OCI-LY1 (cell line): ENCODE results near the gene FRMD4A.

Experiments used
- H2AFZ ChIP-seq: fragments of 200-600 bp; sonication (generic), shearing (Covaris generic); 2 replicates; pipeline ENCODE4 v1.6.0; 2014; ENCODE audit warnings: antibody characterized with exemption, mild to moderate bottlenecking, low read length
- H3F3A ChIP-seq: fragments of 200-600 bp; sonication (generic), shearing (Covaris generic); 2 replicates; pipeline ENCODE4 v1.6.0; 2014; ENCODE audit warnings: mild to moderate bottlenecking, antibody characterized with exemption, low read length, moderate library complexity; ENCODE audit not compliant: insufficient read depth
- H3K27ac ChIP-seq: fragments of 200-600 bp; sonication (generic); 2 replicates; pipeline ENCODE4 v1.5.1; 2014; ENCODE audit warnings: low read length, mixed run types, mild to moderate bottlenecking, low read depth; ENCODE audit not compliant: poor library complexity, severe bottlenecking
- H3K27me3 ChIP-seq: fragments of 200-600 bp; sonication (generic); 2 replicates; pipeline ENCODE4 v1.6.0; 2014; ENCODE audit warnings: antibody characterized with exemption, mild to moderate bottlenecking, low read length, moderate library complexity; ENCODE audit not compliant: insufficient read depth
- H3K36me3 ChIP-seq: fragments of 200-600 bp; sonication (generic); 2 replicates; pipeline ENCODE4 v1.6.1; 2014; ENCODE audit warnings: mild to moderate bottlenecking, antibody characterized with exemption, low read length, moderate library complexity, mixed read lengths; ENCODE audit not compliant: insufficient read depth
- H3K4me1 ChIP-seq: fragments of 200-600 bp; sonication (generic); 2 replicates; pipeline ENCODE4 v1.5.1; 2014; ENCODE audit warnings: mild to moderate bottlenecking, low read length, moderate library complexity; ENCODE audit not compliant: insufficient read depth, severe bottlenecking
- H3K4me2 ChIP-seq: fragments of 200-600 bp; sonication (generic), shearing (Covaris generic); 2 replicates; pipeline ENCODE4 v1.6.1; 2014; ENCODE audit warnings: low read length
- H3K4me3 ChIP-seq: fragments of 200-600 bp; sonication (generic); 2 replicates; pipeline ENCODE4 v1.5.1; 2014; ENCODE audit warnings: low read length, low read depth, mild to moderate bottlenecking, mixed read lengths; ENCODE audit not compliant: poor library complexity, severe bottlenecking
- H3K79me2 ChIP-seq: fragments of 200-600 bp; shearing (Covaris generic); 2 replicates; pipeline ENCODE4 v1.6.1; 2016; ENCODE audit warnings: mixed run types, low read length, mixed read lengths; ENCODE audit not compliant: insufficient read depth
- H3K9ac ChIP-seq: fragments of 200-600 bp; sonication (generic), shearing (Covaris generic); 2 replicates; pipeline ENCODE4 v1.6.1; 2014; ENCODE audit warnings: mild to moderate bottlenecking, low read length, mixed read lengths
- H3K9me2 ChIP-seq: fragments of 200-600 bp; sonication (generic), shearing (Covaris generic); 2 replicates; pipeline ENCODE4 v1.6.1; 2014; ENCODE audit warnings: low read depth, mild to moderate bottlenecking, low read length, mixed read lengths
- H3K9me3 ChIP-seq: fragments of 200-600 bp; shearing (Covaris generic); 2 replicates; pipeline ENCODE4 v1.6.1; 2014; ENCODE audit warnings: low read length, mixed read lengths
- H4K20me1 ChIP-seq: fragments of 200-600 bp; sonication (generic), shearing (Covaris generic); 2 replicates; pipeline ENCODE4 v1.6.0; 2016; ENCODE audit warnings: mild to moderate bottlenecking, low read length; ENCODE audit not compliant: insufficient read depth
- CTCF ChIP-seq: fragments of 200-600 bp; sonication (generic), shearing (Covaris generic); IDR thresholded peaks from 2 replicates; pipeline ENCODE4 v1.5.1; 2017; ENCODE audit warnings: mild to moderate bottlenecking, antibody characterized with exemption, low read length, moderate library complexity, mixed read lengths
- EZH2 ChIP-seq: fragments of 200-600 bp; sonication (generic), shearing (Covaris generic); IDR thresholded peaks from 2 replicates; pipeline ENCODE4 v1.8.0; 2017; ENCODE audit warnings: borderline replicate concordance, mixed run types, mild to moderate bottlenecking, antibody characterized with exemption, low read length, moderate library complexity, mixed read lengths

The FRMD4A gene

DNA sequence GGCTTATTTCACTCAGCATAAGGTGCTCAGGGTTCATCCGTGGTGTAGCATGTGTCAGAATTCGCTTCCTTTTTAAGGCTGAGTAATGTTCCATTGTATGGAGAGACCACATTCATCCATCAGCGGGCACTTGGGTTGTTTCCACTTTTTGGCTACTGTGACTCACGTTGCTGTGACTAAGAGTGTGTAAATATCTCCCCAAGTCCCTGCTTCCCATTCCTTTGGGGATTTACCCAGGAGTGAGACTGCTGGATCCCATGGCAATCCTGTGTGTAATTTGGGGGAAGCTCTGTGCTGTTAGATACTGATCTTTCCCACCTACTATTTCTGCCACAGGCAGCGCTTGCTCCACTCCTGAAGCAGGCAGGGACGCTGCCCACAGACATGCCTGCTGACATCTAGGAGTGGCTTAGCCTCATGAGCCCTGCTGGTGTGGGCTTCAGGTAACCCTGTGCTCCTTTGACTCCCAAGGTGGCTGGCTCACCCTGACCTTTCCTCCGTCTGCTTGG, 346.0 kb downstream of the FRMD4A start:
- Histone ChIP-seq H3K4me3 (no peak overlapping the region), H3K9me3 (no peaks in the 10 kb centered on the region), H3K36me3 (no peaks in the 10 kb centered on the region), H3K4me1 (no peaks in the 10 kb centered on the region), H3K27ac (no peak overlapping the region), H3K27me3 (no peaks in the 10 kb centered on the region), H3K79me2 (no peaks in the 10 kb centered on the region), H3K9ac (no peak overlapping the region), H3F3A (no peaks in the 10 kb centered on the region), H4K20me1 (no peaks in the 10 kb centered on the region), H2AFZ (no peak overlapping the region), H3K9me2 (no peaks in the 10 kb centered on the region), H3K4me2 (no peak overlapping the region)
- no peak for TF ChIP-seq CTCF
- TF ChIP-seq EZH2 = no peak

DNA sequence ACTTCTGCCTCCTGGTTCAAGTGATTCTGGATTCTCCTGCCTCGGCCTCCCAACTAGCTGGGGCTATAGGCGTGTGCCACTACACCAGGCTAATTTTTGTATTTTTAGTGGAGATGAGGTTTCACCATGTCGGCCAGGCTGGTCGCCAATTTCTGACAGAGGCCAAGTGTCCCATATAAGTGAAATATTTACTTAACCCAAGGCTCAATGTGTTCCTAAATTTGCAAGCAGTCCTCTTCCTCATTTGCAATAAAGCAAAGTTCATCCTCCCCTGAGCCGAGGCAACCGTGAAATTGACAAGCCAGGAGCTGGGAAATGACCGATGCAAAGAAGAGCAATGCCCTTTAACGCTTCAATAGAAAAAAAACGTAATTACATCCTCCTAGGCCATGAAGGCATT, 347.7 kb downstream of the FRMD4A start:
- Histone ChIP-seq H3K27ac (no peak overlapping the region), H3K4me2 (no peak overlapping the region), H2AFZ (no peak overlapping the region), H3K36me3 (no peaks in the 10 kb centered on the region), H3K4me1 (no peaks in the 10 kb centered on the region), H4K20me1 (no peaks in the 10 kb centered on the region), H3K27me3 (0 out of 2 replicates have a peak, but pooled peaks cover under 1% of the 10 kb centered on the region), H3K9me3 (no peaks in the 10 kb centered on the region), H3K79me2 (no peaks in the 10 kb centered on the region), H3F3A (no peaks in the 10 kb centered on the region), H3K9ac (no peak overlapping the region), H3K4me3 (no peak overlapping the region), H3K9me2 (no peaks in the 10 kb centered on the region)
- TF ChIP-seq CTCF (no peak), EZH2 (no peak)

GRCh38 chr10:13978533-13979115, 352.1 kb downstream of the FRMD4A start:
- Histone ChIP-seq H3K79me2 (no peaks in the 10 kb centered on the region), H3K4me3 (no peak overlapping the region), H3K27me3 (0 out of 2 replicates have a peak, but pooled peaks cover 5% of the 10 kb centered on the region), H3F3A (no peaks in the 10 kb centered on the region), H3K9me3 (no peaks in the 10 kb centered on the region), H3K4me2 (no peak overlapping the region), H3K4me1 (no peaks in the 10 kb centered on the region), H4K20me1 (no peaks in the 10 kb centered on the region), H3K9ac (no peak overlapping the region), H3K36me3 (no peaks in the 10 kb centered on the region), H3K9me2 (no peaks in the 10 kb centered on the region), H3K27ac (no peak overlapping the region), H2AFZ (no peak overlapping the region)
- TF ChIP-seq CTCF (no peak), EZH2 (no peak)
